PC-9 (cell line): Measurements from ENCODE around the gene GLB1L3. TPM values are rescaled to one million over a fixed set of nuclear protein-coding genes. Genes with fewer than 3 reads are reported as not detected.

ENCODE experiments used
- BruUV-seq: library from RNA; stranded (reverse); fragments of 400-500 nt; replicated peaks from 2 replicates; lab custom pipeline; 2021; lab: Mats Ljungman, UMichigan
- CTCF ChIA-PET: fragments of 300-600 bp; sonication (Branson Sonifier 250); formaldehyde crosslinking; loops from one replicate; lab custom pipeline; 2022; ENCODE audit warnings: antibody characterized with exemption; lab: Charles Lee
- POLR2A ChIA-PET: fragments of 300-600 bp; sonication (Branson Sonifier 250); formaldehyde crosslinking; loops from one replicate; lab custom pipeline; 2022; ENCODE audit warnings: antibody characterized with exemption; ENCODE audit not compliant: unreplicated experiment; lab: Charles Lee
- DNase-seq, 2 experiments: peaks; one replicate each; pipeline versions ENCODE4 v3.0.0 to v3.0.0-alpha.2; 2015 to 2022; ENCODE audit warnings: mixed read lengths in 1 of 2
- H2AFZ ChIP-seq: fragments of 200-600 bp; sonication (generic); 2 replicates; pipeline ENCODE4 v1.8.1; 2017; ENCODE audit warnings: antibody characterized with exemption
- H3F3A ChIP-seq: fragments of 200-600 bp; sonication (generic); 2 replicates; pipeline ENCODE4 v1.8.1; 2017; ENCODE audit warnings: antibody characterized with exemption, mild to moderate bottlenecking, low read depth; ENCODE audit not compliant: insufficient read depth
- H3K27ac ChIP-seq: fragments of 200-600 bp; sonication (generic); 2 replicates; pipeline ENCODE4 v1.6.1; 2016; ENCODE audit warnings: mixed run types
- H3K27me3 ChIP-seq: fragments of 200-600 bp; sonication (generic); 2 replicates; pipeline ENCODE4 v1.6.1; 2016; ENCODE audit warnings: low read depth, mixed run types; ENCODE audit not compliant: insufficient read depth
- H3K36me3 ChIP-seq: fragments of 200-600 bp; sonication (generic); 2 replicates; pipeline ENCODE4 v1.6.1; 2016; ENCODE audit warnings: low read depth, mixed run types
- H3K4me1 ChIP-seq: fragments of 200-600 bp; sonication (generic); replicated peaks from 2 replicates; pipeline ENCODE4 v1.6.1; 2016; ENCODE audit warnings: mixed run types; ENCODE audit not compliant: insufficient read depth
- H3K4me2 ChIP-seq: fragments of 200-600 bp; sonication (generic); 2 replicates; pipeline ENCODE4 v1.6.1; 2017; ENCODE audit warnings: mixed run types
- H3K4me3 ChIP-seq: fragments of 200-600 bp; sonication (generic); 2 replicates; pipeline ENCODE4 v1.6.1; 2016; ENCODE audit warnings: mixed run types
- H3K79me2 ChIP-seq: fragments of 200-600 bp; sonication (generic); 2 replicates; pipeline ENCODE4 v1.6.1; 2017; ENCODE audit warnings: low read depth, mixed run types
- H3K9me2 ChIP-seq: fragments of 200-600 bp; sonication (generic); 2 replicates; pipeline ENCODE4 v1.8.1; 2017; ENCODE audit warnings: mild to moderate bottlenecking; ENCODE audit not compliant: insufficient read depth
- H3K9me3 ChIP-seq: fragments of 200-600 bp; sonication (generic); 2 replicates; pipeline ENCODE4 v1.8.1; 2016; ENCODE audit warnings: low read depth; ENCODE audit not compliant: insufficient read depth
- H4K20me1 ChIP-seq: fragments of 200-600 bp; sonication (generic); 2 replicates; pipeline ENCODE4 v1.8.1; 2017; ENCODE audit not compliant: insufficient read depth
- CTCF ChIP-seq: fragments of 200-600 bp; sonication (generic); conservative IDR thresholded peaks from 2 replicates; pipeline ENCODE4 v1.6.1; 2017; ENCODE audit warnings: mixed run types, antibody characterized with exemption, mild to moderate bottlenecking, moderate library complexity
- EZH2 ChIP-seq: fragments of 200-600 bp; sonication (generic); IDR thresholded peaks from 2 replicates; pipeline ENCODE4 v1.8.0; 2017; ENCODE audit warnings: antibody characterized with exemption, low read depth
- intact Hi-C: fragments of 100-400 bp; cut with micrococcal nuclease; formaldehyde crosslinking; loops from one replicate; pipeline ENCODE4 v1.10.0; 2022; ENCODE audit not compliant: unreplicated experiment
- total RNA-seq: library from RNA; stranded (reverse); gene quantifications from 2 replicates; pipeline ENCODE4 v1.2.3, GENCODE V29; 2021

GLB1L3 gene
- total RNA-seq, 1 experiment from 2014 or later, result not detected

GRCh38 chr11:134355656-134356055 lies 79.5 kb downstream of the GLB1L3 start:
- Histone ChIP-seq H3K9me3 (no peaks in the 10 kb centered on the region), H4K20me1 (no peaks in the 10 kb centered on the region), H3K4me2 (no peak overlapping the region), H3F3A (no peaks in the 10 kb centered on the region; the same call in 1 of the 2 replicates), H3K79me2 (no peaks in the 10 kb centered on the region), H3K27ac (no peak overlapping the region), H3K36me3 (no peaks in the 10 kb centered on the region; the same call in 1 of the 2 replicates), H3K9me2 (no peaks in the 10 kb centered on the region), H3K4me3 (no peak overlapping the region), H2AFZ (no peak overlapping the region), H3K27me3 (no peaks in the 10 kb centered on the region), H3K4me1 (peaks cover 5% of the 10 kb centered on the region; the same call in 1 of the 2 replicates)
- no TSS peak for BruUV-seq
- CTCF ChIA-PET, result no interaction called here
- POLR2A ChIA-PET, result no interaction called here
- intact Hi-C loops, result no loop called here
- TF ChIP-seq EZH2 (no peak), CTCF (no peak)
- DNase-seq, result no peak

- H3K4me3 ChIP-seq, result no peak overlapping the region
- POLR2A ChIA-PET, result no interaction called here
- H3K79me2 ChIP-seq, result no peaks in the 10 kb centered on the region
- intact Hi-C loops, result no loop called here
- BruUV-seq, result no TSS peak
- no peaks in the 10 kb centered on the region for H3K27me3 ChIP-seq
- H3K27ac ChIP-seq, result no peak overlapping the region
- H2AFZ ChIP-seq, result no peak overlapping the region
- no peaks in the 10 kb centered on the region for H4K20me1 ChIP-seq
- H3K4me2 ChIP-seq, result no peak overlapping the region
- no peaks in the 10 kb centered on the region; the same call in 1 of the 2 replicates for H3K36me3 ChIP-seq
- no peak for DNase-seq
- no peaks in the 10 kb centered on the region; the same call in 1 of the 2 replicates for H3F3A ChIP-seq
- TF ChIP-seq CTCF (no peak), EZH2 (no peak)
- no peaks in the 10 kb centered on the region for H3K9me3 ChIP-seq
- no peaks in the 10 kb centered on the region for H3K9me2 ChIP-seq
- peaks cover 5% of the 10 kb centered on the region; the same call in 1 of the 2 replicates for H3K4me1 ChIP-seq
- CTCF ChIA-PET, result no interaction called here
Observed at GRCh38 chr11:134356656-134357544, 80.7 kb downstream of the GLB1L3 start.

- H4K20me1 ChIP-seq, result no peaks in the 10 kb centered on the region
- H3K79me2 ChIP-seq, result no peaks in the 10 kb centered on the region
- intact Hi-C loops, result no loop called here
- H3K36me3 ChIP-seq, result no peaks in the 10 kb centered on the region; the same call in 1 of the 2 replicates
- ChIA-PET CTCF (no interaction called here), POLR2A (no interaction called here)
- H3K9me2 ChIP-seq, result no peaks in the 10 kb centered on the region
- peaks cover 5% of the 10 kb centered on the region; the same call in 1 of the 2 replicates for H3K4me1 ChIP-seq
- no peak overlapping the region for H2AFZ ChIP-seq
- H3F3A ChIP-seq, result no peaks in the 10 kb centered on the region
- DNase-seq, result no peak
- H3K27ac ChIP-seq, result no peak overlapping the region
- no peak overlapping the region for H3K4me3 ChIP-seq
- no peaks in the 10 kb centered on the region for H3K27me3 ChIP-seq
- BruUV-seq, result no TSS peak
- no peaks in the 10 kb centered on the region for H3K9me3 ChIP-seq
- TF ChIP-seq CTCF (no peak), EZH2 (no peak)
- no peak overlapping the region for H3K4me2 ChIP-seq
Observed at GRCh38 chr11:134357545-134357839, 81.3 kb downstream of the GLB1L3 start.
